Lung (tissue), 12 donors: ENCODE results near the gene ANK3. TPM values are rescaled to one million over a fixed set of nuclear protein-coding genes. Genes with fewer than 3 reads are reported as not detected.

Experiments
- ATAC-seq: fragments of 200-7000 bp; cut with Tn5 transposase; one replicate; pipeline ENCODE4 v1.9.1; 2020; ENCODE audit warnings: moderate number of reproducible peaks; ENCODE audit not compliant: insufficient read depth, low FRiP score
- DNase-seq, 3 donors: peaks; one replicate each; pipeline ENCODE4 v3.0.0-alpha.2; 2013 to 2017
- H3K27ac ChIP-seq, 2 donors: one replicate each; pipeline ENCODE4 v1.5.1; 2013; ENCODE audit warnings: mild to moderate bottlenecking in 2 of 2, moderate library complexity in 2 of 2, control low read depth in 1 of 2, inconsistent platforms in 1 of 2, low read depth in 1 of 2, low read length in 1 of 2
- H3K27me3 ChIP-seq, 3 donors: one replicate each; pipeline ENCODE4 v1.5.1; 2013; ENCODE audit warnings: low read length in 2 of 3; ENCODE audit not compliant: control insufficient read depth in 3 of 3, insufficient read depth in 3 of 3
- H3K36me3 ChIP-seq, 4 donors: one replicate each; pipeline ENCODE4 v1.5.1; 2013; ENCODE audit warnings: low read length in 4 of 4, mild to moderate bottlenecking in 1 of 4, moderate library complexity in 1 of 4; ENCODE audit not compliant: control insufficient read depth in 4 of 4, insufficient read depth in 4 of 4
- H3K4me1 ChIP-seq, 5 donors: one replicate each; pipeline ENCODE4 v1.5.1; 2013; ENCODE audit warnings: low read length in 5 of 5, mild to moderate bottlenecking in 2 of 5, moderate library complexity in 1 of 5; ENCODE audit not compliant: control insufficient read depth in 5 of 5, insufficient read depth in 5 of 5
- H3K4me3 ChIP-seq: one replicate; pipeline ENCODE4 v1.5.1; 2013; ENCODE audit warnings: mild to moderate bottlenecking, control low read depth, moderate library complexity
- H3K9ac ChIP-seq, 2 donors: one replicate each; pipeline ENCODE4 v1.5.1; 2013; ENCODE audit warnings: low read length in 2 of 2, control low read depth in 1 of 2; ENCODE audit not compliant: insufficient read depth in 1 of 2
- H3K9me3 ChIP-seq, 4 donors: one replicate each; pipeline ENCODE4 v1.5.1; 2013; ENCODE audit warnings: low read length in 3 of 4, mild to moderate bottlenecking in 1 of 4, moderate library complexity in 1 of 4; ENCODE audit not compliant: control insufficient read depth in 4 of 4, insufficient read depth in 3 of 4
- CTCF ChIP-seq: IDR thresholded peaks from 2 replicates; pipeline ENCODE4 v1.5.1; 2012; ENCODE audit warnings: mild to moderate bottlenecking; ENCODE audit errors: control extremely low read depth, extremely low read depth
- WGBS, 2 donors: extraction: QIAGEN DNeasy Blood & Tissue Kit; methylation state at CpG; one replicate each; pipeline ENCODE4 v1.1.7; 2013; 5-methylcytosine and 5-hydroxymethylcytosine counted together
- polyA plus RNA-seq, 2 donors: library from polyadenylated mRNA; stranded (reverse); fragments of 200-250 nt; gene quantifications; one replicate each; pipeline ENCODE4 v1.2.1, GENCODE V29; 2013
- total RNA-seq, 2 donors: library from RNA; depleted of rRNA in 1 of 2; stranded (reverse); fragments of >200 nt in 1 of 2; gene quantifications; one replicate each; pipeline ENCODE4 v1.2.1, GENCODE V29; 2014 to 2021
- donor health status: control.
- donor health status: control.
- donor health status: Bipolar disorder and iron deficiency.
- donor health status: healthy.
- donor health status: DM: yes; HTN: yes; CAD: no.

Gene ANK3
- total and polyA plus RNA-seq, 4 donors: 10.4 to 96.0 (median 46.4) TPM

- H3K4me3 ChIP-seq: no peak overlapping the region
- peaks cover 0 to 10% (median 0%) of the 10 kb centered on the region in 5 donors for H3K4me1 ChIP-seq
- no peaks in the 10 kb centered on the region for H3K9me3 ChIP-seq
- no peaks in the 10 kb centered on the region for H3K36me3 ChIP-seq
- ATAC-seq: no peak
- H3K27ac ChIP-seq: no peak overlapping the region
- no peaks in the 10 kb centered on the region for H3K27me3 ChIP-seq
- no peak overlapping the region for H3K9ac ChIP-seq
- 69 to 94% methylated on average over 2 of the region's 2 CpGs for WGBS, 2 donors
- DNase-seq: no peak
- TF ChIP-seq CTCF: no peak
Measured at GRCh38 chr10:60338786-60339185, 50.9 kb downstream of the ANK3 start.

DNA sequence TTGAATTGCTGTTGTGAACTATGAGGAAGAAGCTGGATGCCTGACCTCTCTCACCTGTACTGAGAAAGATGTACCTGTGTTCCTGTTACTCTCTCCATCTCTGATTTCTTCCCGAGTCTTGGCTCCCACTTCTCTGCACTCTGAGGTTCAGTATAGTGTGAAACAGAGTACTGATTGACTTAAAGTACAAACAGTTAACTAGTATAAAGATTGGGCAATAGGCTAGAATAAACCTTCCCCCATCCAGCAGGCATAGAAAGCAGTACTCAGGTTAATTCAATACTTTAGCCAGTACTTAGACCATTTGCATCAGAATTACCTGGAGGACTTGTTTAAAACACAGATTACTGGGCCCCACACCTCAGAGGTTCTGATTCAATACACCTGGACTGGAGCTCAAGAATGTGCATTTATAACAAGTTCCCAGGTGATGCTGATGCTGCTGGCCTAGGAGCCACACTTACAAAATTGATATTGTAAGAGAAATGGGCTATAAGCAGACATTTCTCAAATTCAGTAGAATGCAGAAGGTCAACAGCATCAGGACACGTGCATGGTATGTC, 51.6 kb downstream of the ANK3 start:
- ATAC-seq (no peak), DNase-seq (no peak)
- no peaks in the 10 kb centered on the region for H3K27me3 ChIP-seq
- H3K4me3 ChIP-seq: no peak overlapping the region
- no peak overlapping the region for H3K27ac ChIP-seq
- H3K9me3 ChIP-seq: no peaks in the 10 kb centered on the region
- H3K9ac ChIP-seq: no peak overlapping the region
- H3K36me3 ChIP-seq: no peaks in the 10 kb centered on the region
- peaks cover 0 to 10% (median 0%) of the 10 kb centered on the region in 5 donors for H3K4me1 ChIP-seq
- no peak for TF ChIP-seq CTCF
- WGBS, 2 donors: 45 to 77% methylated on average over 2 of the region's 2 CpGs

- Histone ChIP-seq H3K4me3 (no peak overlapping the region), H3K36me3 (no peaks in the 10 kb centered on the region), H3K9ac (no peak overlapping the region), H3K4me1 (peaks cover 0 to 10% (median 0%) of the 10 kb centered on the region in 5 donors), H3K9me3 (no peaks in the 10 kb centered on the region), H3K27ac (no peak overlapping the region), H3K27me3 (no peaks in the 10 kb centered on the region)
- ATAC-seq (no peak), DNase-seq (no peak)
- TF ChIP-seq CTCF: no peak
- WGBS, 2 donors: 63 to 74% methylated on average over 3 of the region's 3 CpGs
Measured at GRCh38 chr10:60336901-60337630, 52.6 kb downstream of the ANK3 start.

- H3K4me1 ChIP-seq: peaks cover 0 to 10% (median 0%) of the 10 kb centered on the region in 5 donors
- no peaks in the 10 kb centered on the region for H3K27me3 ChIP-seq
- H3K4me3 ChIP-seq: no peak overlapping the region
- DNase-seq: no peak
- ATAC-seq: no peak
- H3K9ac ChIP-seq: no peak overlapping the region
- H3K36me3 ChIP-seq: no peaks in the 10 kb centered on the region
- no peak overlapping the region for H3K27ac ChIP-seq
- H3K9me3 ChIP-seq: no peaks in the 10 kb centered on the region
- TF ChIP-seq CTCF: no peak
- WGBS, 2 donors: 85 to 91% methylated on average over 5 of the region's 5 CpGs
Measured at GRCh38 chr10:60335708-60336107, 54.0 kb downstream of the ANK3 start.
